Pancreas (tissue), 10 donors: Measurements from ENCODE around the gene CCDC186. TPM values are rescaled to one million over a fixed set of nuclear protein-coding genes. Genes with fewer than 3 reads are reported as not detected.
A peak's percentile ranks its signal among the peaks of the same experiment; 100 is the strongest.

ENCODE experiments used
- ATAC-seq, 4 donors: fragments of 200-7000 bp; cut with Tn5 transposase; one replicate each; pipeline versions ENCODE4 v1.8.0 to v1.9.1; 2020; ENCODE audit warnings: mild to moderate bottlenecking in 4 of 4, moderate library complexity in 4 of 4
- DNase-seq, 6 donors: peaks; one replicate each; pipeline ENCODE4 v3.0.0-alpha.2; 2020
- FAIRE-seq: peaks from 2 replicates; lab custom pipeline; 2012; peaks lifted over from hg19 to GRCh38; lab: Jason Lieb, UNC
- H3K27ac ChIP-seq, 4 donors: fragments of 200-600 bp; sonication (generic); 1 replicate in 3 of 4; 2 replicates in 1 of 4; pipeline versions ENCODE4 v1.5.0 to v1.8.0; 2020
- H3K27me3 ChIP-seq, 4 donors: fragments of 200-600 bp; one replicate each; pipeline ENCODE4 v1.8.0; 2021
- H3K36me3 ChIP-seq, 3 donors: fragments of 200-600 bp; sonication (generic) in 1 of 3; one replicate each; pipeline versions ENCODE4 v1.5.0 to v1.8.0; 2020 to 2021
- H3K4me1 ChIP-seq, 3 donors: fragments of 200-600 bp; one replicate each; pipeline ENCODE4 v1.8.0; 2021
- H3K4me3 ChIP-seq, 4 donors: fragments of 200-600 bp; sonication (generic) in 2 of 4; one replicate each; pipeline versions ENCODE4 v1.5.0 to v1.8.0; 2020 to 2021
- H3K9me3 ChIP-seq, 4 donors: fragments of 200-600 bp; one replicate each; pipeline ENCODE4 v1.8.0; 2021
- CTCF ChIP-seq, 4 donors: fragments of 200-600 bp; sonication (generic) in 3 of 4; IDR thresholded peaks; one replicate each; pipeline versions ENCODE4 v1.5.0 to v1.8.0; 2021; ENCODE audit warnings: antibody characterized with exemption in 4 of 4
- WGBS, 2 donors: extraction: QIAGEN DNeasy Blood & Tissue Kit; methylation state at CpG; one replicate each; pipeline ENCODE4 v1.1.7; 2013; 5-methylcytosine and 5-hydroxymethylcytosine counted together
- intact Hi-C, 3 donors: fragments of 100-400 bp; cut with DNase I; formaldehyde crosslinking; loops; one replicate each; pipeline versions ENCODE4 v1.11.1 to v1.14.2; 2022
- polyA plus RNA-seq, 2 donors: library from polyadenylated mRNA; stranded (reverse); fragments of 200-250 nt; gene quantifications; one replicate each; pipeline ENCODE4 v1.2.3, GENCODE V29; 2013
- total RNA-seq, 6 donors: library from RNA; stranded (reverse); fragmentation: NEBNext Ultra II Directional in 4 of 6; extraction: Animal tissue kit (Norgen Biotek cat#: 25700) in 4 of 6; gene quantifications; one replicate each; pipeline versions ENCODE4 v1.2.1 to v1.2.4, GENCODE V29; 2021 to 2023
- donor health status: healthy with polysubstance abuse.
- donor health status: DM: no; HTN: no; CAD: no; lungs with moderate emphysema.
- donor health status: DM: no; HTN: no; CAD: no.
- donor health status: control.
- donor health status: control.
- donor health status: Bipolar disorder and iron deficiency.
- donor health status: DM: yes; HTN: yes; CAD: no.
- donor health status: DM: no; HTN: no; CAD: no.
- donor health status: DM: no; HTN: no; CAD: no.
- donor health status: DM: yes; HTN: yes; CAD: no.

Gene CCDC186
- total and polyA plus RNA-seq, 8 donors: 5.1 to 29.5 (median 22.6) TPM

DNA sequence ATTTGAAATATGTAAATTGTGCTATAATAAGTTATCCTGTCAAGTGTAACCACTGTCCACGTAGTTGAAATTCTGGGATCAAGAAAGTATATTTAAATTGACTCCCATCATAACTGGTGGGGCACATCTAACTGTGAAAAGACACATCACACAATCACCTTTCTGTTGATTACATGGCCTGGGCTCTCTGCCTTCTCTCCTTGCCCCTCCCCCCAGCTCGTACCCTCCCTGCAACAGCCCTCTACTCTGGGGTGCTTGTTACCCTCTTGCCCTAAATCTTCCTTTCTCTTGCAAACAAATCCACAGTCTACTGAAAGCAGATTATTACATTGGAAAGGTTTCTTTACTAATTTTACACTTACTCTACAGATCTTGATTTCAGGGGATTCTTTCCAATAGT is 56.3 kb downstream of the CCDC186 start:
- no peak overlapping the region for H3K4me3 ChIP-seq
- no peak overlapping the region for H3K27ac ChIP-seq
- no peaks in the 10 kb centered on the region for H3K27me3 ChIP-seq
- H3K36me3 ChIP-seq: no peaks in the 10 kb centered on the region
- no peaks in the 10 kb centered on the region for H3K4me1 ChIP-seq
- FAIRE-seq: no peak
- 72 to 89% methylated on average over 2 of the region's 2 CpGs for WGBS, 2 donors
- TF ChIP-seq CTCF (IDR thresholded peaks at IDR 0.05): no peak
- no peak for DNase-seq
- intact Hi-C loops: no loop called here
- ATAC-seq: no peak
- H3K9me3 ChIP-seq: no peaks in the 10 kb centered on the region

- Histone ChIP-seq H3K27me3 (no peaks in the 10 kb centered on the region), H3K9me3 (no peaks in the 10 kb centered on the region), H3K4me1 (no peaks in the 10 kb centered on the region), H3K27ac (no peak overlapping the region), H3K36me3 (no peaks in the 10 kb centered on the region), H3K4me3 (no peak overlapping the region)
- no peak for TF ChIP-seq CTCF (IDR thresholded peaks at IDR 0.05)
- ATAC-seq (no peak), DNase-seq (no peak), FAIRE-seq (no peak)
- intact Hi-C loops: no loop called here
- 30 to 40% methylated on average over 8 of the region's 8 CpGs for WGBS, 2 donors
Measured at GRCh38 chr10:114115661-114116445, 58.1 kb downstream of the CCDC186 start.

- 71 to 77% methylated on average over 5 of the region's 5 CpGs for WGBS, 2 donors
- TF ChIP-seq CTCF (IDR thresholded peaks at IDR 0.05): peak in 1 of 4 donors; percentile 5
- Histone ChIP-seq H3K27me3 (no peaks in the 10 kb centered on the region), H3K27ac (no peak overlapping the region), H3K4me3 (no peak overlapping the region), H3K9me3 (no peaks in the 10 kb centered on the region), H3K4me1 (no peaks in the 10 kb centered on the region), H3K36me3 (no peaks in the 10 kb centered on the region)
- FAIRE-seq (no peak), DNase-seq (no peak), ATAC-seq (peak in 3 of 4 donors; percentile 43 to 50 (median 47))
- intact Hi-C loops: no loop called here
Measured at GRCh38 chr10:114110174-114110972, 63.6 kb downstream of the CCDC186 start.

GRCh38 chr10:114103284-114103683 is 70.7 kb downstream of the CCDC186 start:
- peak; percentile 68 to 90 (median 86) for ATAC-seq
- Histone ChIP-seq H3K4me3 (no peak overlapping the region), H3K27ac (no peak overlapping the region), H3K36me3 (no peaks in the 10 kb centered on the region), H3K9me3 (no peaks in the 10 kb centered on the region), H3K27me3 (no peaks in the 10 kb centered on the region), H3K4me1 (no peaks in the 10 kb centered on the region)
- no peak for DNase-seq
- WGBS, 2 donors: 8 to 9% methylated on average over 6 of the region's 6 CpGs
- intact Hi-C loops: loop anchor here in 2 of 3 donors (5.0 to 10.0 kb wide), 3 partner anchors 296 to 398 kb away; no protein-coding TSS in a partner anchor
- FAIRE-seq: peak; percentile 86
- TF ChIP-seq CTCF (IDR thresholded peaks at IDR 0.05): peak; percentile 21 to 39 (median 24)
